ENCODE measurements around the gene FLII.

- TF ChIP-seq CTCF (IDR thresholded peaks at IDR 0.05), result no peak
- no peak for TF ChIP-seq POLR2A (IDR thresholded peaks at IDR 0.05)
Measured at GRCh38 chr17:18248811-18249210, 9.7 kb downstream of the FLII start.
